Glomerular visceral epithelial cell (primary cell): ENCODE measurements around the gene TRPM5.

Source experiments
- DNase-seq: peaks from one replicate; pipeline ENCODE4 v3.0.0-alpha.2; 2016; ENCODE audit errors: extremely low spot score

The TRPM5 gene

GRCh38 chr11:2468363-2469235 is 24.3 kb upstream of the TRPM5 start:
- DNase-seq, result no peak

GRCh38 chr11:2467695-2468055 is 23.4 kb upstream of the TRPM5 start:
- DNase-seq, result no peak

- DNase-seq, result no peak
Observed at GRCh38 chr11:2466869-2467694, 22.8 kb upstream of the TRPM5 start.

GRCh38 chr11:2466069-2466801 is 21.9 kb upstream of the TRPM5 start:
- no peak for DNase-seq

GRCh38 chr11:2465202-2466068 is 21.1 kb upstream of the TRPM5 start:
- DNase-seq, result no peak

- no peak for DNase-seq
Observed at GRCh38 chr11:2464451-2465165, 20.3 kb upstream of the TRPM5 start.

- no peak for DNase-seq
Observed at GRCh38 chr11:2463766-2464277, 19.5 kb upstream of the TRPM5 start.

GRCh38 chr11:2462986-2463765 is 18.9 kb upstream of the TRPM5 start:
- DNase-seq, result no peak

- no peak for DNase-seq
Observed at GRCh38 chr11:2462543-2462985, 18.2 kb upstream of the TRPM5 start.

- DNase-seq, result no peak
Observed at GRCh38 chr11:2461956-2462542, 17.7 kb upstream of the TRPM5 start.

GRCh38 chr11:2461253-2461955 is 17.1 kb upstream of the TRPM5 start:
- no peak for DNase-seq

- no peak for DNase-seq
Observed at GRCh38 chr11:2460540-2461252, 16.4 kb upstream of the TRPM5 start.

- no peak for DNase-seq
Observed at GRCh38 chr11:2459796-2460531, 15.7 kb upstream of the TRPM5 start.

GRCh38 chr11:2459016-2459725 is 14.9 kb upstream of the TRPM5 start:
- DNase-seq, result no peak

- DNase-seq, result no peak
Observed at GRCh38 chr11:2458321-2458720, 14.0 kb upstream of the TRPM5 start.

- DNase-seq, result no peak
Observed at GRCh38 chr11:2453436-2453835, 9.1 kb upstream of the TRPM5 start.
